SH-SY5Y (cell line): ENCODE data around the gene ACTG2.

ENCODE experiments used
- GATA2 ChIP-seq: IDR thresholded peaks from 2 replicates; pipeline ENCODE4 v1.6.1; 2011; ENCODE audit warnings: mild to moderate bottlenecking, low read depth, low read length
- GATA3 ChIP-seq: IDR thresholded peaks from 2 replicates; pipeline ENCODE4 v1.6.1; 2011; ENCODE audit warnings: low read depth, mild to moderate bottlenecking, low read length, moderate library complexity

GRCh38 chr2:73915437-73915993 is 22.7 kb downstream of the ACTG2 start:
- no peak for TF ChIP-seq GATA3
- no peak for TF ChIP-seq GATA2
